Adipocyte (in vitro differentiated cells): Measurements from ENCODE around the gene SDCCAG8.

ENCODE experiments used
- DNase-seq: peaks from one replicate; pipeline ENCODE4 v3.0.0-alpha.2; 2015; ENCODE audit warnings: low read depth
- H3K27me3 ChIP-seq: replicated peaks from 2 replicates; pipeline ENCODE4 v1.7.0; 2013; ENCODE audit warnings: mild to moderate bottlenecking, low read length, moderate library complexity; ENCODE audit not compliant: control insufficient read depth, insufficient read depth
- H3K36me3 ChIP-seq: 2 replicates; pipeline ENCODE4 v1.7.0; 2013; ENCODE audit warnings: low read length, mild to moderate bottlenecking, moderate library complexity; ENCODE audit not compliant: control insufficient read depth, insufficient read depth, severe bottlenecking
- H3K4me1 ChIP-seq: 2 replicates; pipeline ENCODE4 v1.7.0; 2013; ENCODE audit warnings: mild to moderate bottlenecking, low read length, moderate library complexity; ENCODE audit not compliant: control insufficient read depth, insufficient read depth
- H3K4me3 ChIP-seq: 2 replicates; pipeline ENCODE4 v1.7.0; 2013; ENCODE audit warnings: mild to moderate bottlenecking, low read length, moderate library complexity
- H3K9ac ChIP-seq: 2 replicates; pipeline ENCODE4 v1.7.0; 2013; ENCODE audit warnings: mild to moderate bottlenecking, low read length, moderate library complexity
- H3K9me3 ChIP-seq: 2 replicates; pipeline ENCODE4 v1.7.0; 2013; ENCODE audit warnings: mild to moderate bottlenecking, low read length, moderate library complexity; ENCODE audit not compliant: control insufficient read depth

Gene SDCCAG8

DNA sequence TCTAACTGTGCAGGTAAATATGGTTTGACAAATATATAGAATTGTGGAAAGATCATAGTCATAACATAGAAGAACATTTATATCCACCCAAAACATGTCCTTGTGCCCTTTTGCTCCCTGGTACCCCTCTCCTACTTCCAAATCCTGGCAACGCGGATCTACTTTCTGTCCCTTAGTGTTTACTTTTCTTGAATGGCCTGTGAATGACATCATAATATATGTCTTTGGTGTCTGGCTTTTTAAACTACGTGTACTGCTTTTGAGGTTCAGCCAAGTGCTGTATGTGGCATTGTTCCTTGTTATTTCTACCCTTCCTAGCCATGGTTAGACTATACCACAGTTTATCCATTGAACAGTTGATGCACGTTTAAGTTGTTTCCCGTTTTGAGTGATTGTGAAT lies 155.6 kb downstream of the SDCCAG8 start:
- no peak overlapping the region for H3K9ac ChIP-seq
- no peaks in the 10 kb centered on the region for H3K27me3 ChIP-seq
- H3K36me3 ChIP-seq, result peaks cover 15% of the 10 kb centered on the region
- H3K4me1 ChIP-seq, result peaks cover 8% of the 10 kb centered on the region
- no peaks in the 10 kb centered on the region for H3K9me3 ChIP-seq
- no peak for DNase-seq
- no peak overlapping the region for H3K4me3 ChIP-seq

DNA sequence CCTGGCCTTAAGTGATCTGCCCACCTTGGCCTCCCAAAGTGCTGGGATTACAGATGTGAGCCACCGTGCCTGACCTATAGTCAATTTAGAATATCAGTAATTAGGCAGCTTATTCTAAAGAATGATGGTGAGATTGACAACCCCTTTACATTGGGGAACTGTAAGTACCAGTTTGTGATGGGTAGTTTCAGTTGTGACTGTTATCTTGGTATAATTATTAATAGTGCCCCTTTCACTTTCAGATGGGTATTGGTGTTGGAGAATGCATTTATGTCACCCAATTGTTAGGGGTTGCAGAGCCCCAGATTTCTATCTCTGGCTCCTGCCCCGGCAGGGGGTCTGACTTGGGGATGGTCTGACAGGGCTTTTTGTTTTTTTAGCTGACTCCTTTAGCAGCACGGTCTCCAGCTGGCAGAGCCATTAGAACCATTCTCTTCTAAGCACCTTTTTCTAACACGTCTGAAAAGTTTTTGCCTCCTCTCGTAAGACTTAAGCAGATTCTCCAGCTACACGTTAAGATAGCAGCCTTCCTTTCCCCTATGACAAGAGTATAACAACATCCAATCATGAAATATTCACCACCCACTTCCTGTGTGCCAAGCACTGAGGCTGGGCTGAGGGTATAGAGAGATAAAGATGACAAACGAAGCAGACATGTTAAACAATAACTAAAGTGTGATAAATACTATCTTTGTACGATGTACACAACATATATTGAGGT lies 157.8 kb downstream of the SDCCAG8 start:
- DNase-seq, result no peak
- Histone ChIP-seq H3K9ac (no peak overlapping the region), H3K9me3 (no peaks in the 10 kb centered on the region), H3K27me3 (no peaks in the 10 kb centered on the region), H3K4me3 (no peak overlapping the region), H3K36me3 (peaks cover 27% of the 10 kb centered on the region), H3K4me1 (no peaks in the 10 kb centered on the region)

DNA sequence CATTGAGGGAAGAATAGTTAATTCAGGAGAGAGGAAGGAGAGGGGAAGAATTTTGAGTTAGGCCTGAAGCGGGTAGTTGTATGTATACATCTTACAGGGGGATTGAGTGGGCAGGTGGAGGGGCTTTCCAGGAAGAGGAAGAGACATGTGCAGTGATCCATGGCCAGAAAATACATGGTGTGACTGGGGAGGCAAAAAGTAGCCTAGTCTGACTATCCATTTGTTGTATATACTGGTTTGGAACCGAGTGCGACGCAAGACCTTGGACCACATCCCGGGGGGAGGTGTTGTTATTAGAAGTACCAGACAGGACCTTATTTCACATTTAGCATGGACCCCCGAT lies 158.3 kb downstream of the SDCCAG8 start:
- no peaks in the 10 kb centered on the region for H3K27me3 ChIP-seq
- H3K9me3 ChIP-seq, result no peaks in the 10 kb centered on the region
- no peaks in the 10 kb centered on the region for H3K4me1 ChIP-seq
- H3K4me3 ChIP-seq, result no peak overlapping the region
- no peak for DNase-seq
- peaks cover 32% of the 10 kb centered on the region for H3K36me3 ChIP-seq
- no peak overlapping the region for H3K9ac ChIP-seq

DNA sequence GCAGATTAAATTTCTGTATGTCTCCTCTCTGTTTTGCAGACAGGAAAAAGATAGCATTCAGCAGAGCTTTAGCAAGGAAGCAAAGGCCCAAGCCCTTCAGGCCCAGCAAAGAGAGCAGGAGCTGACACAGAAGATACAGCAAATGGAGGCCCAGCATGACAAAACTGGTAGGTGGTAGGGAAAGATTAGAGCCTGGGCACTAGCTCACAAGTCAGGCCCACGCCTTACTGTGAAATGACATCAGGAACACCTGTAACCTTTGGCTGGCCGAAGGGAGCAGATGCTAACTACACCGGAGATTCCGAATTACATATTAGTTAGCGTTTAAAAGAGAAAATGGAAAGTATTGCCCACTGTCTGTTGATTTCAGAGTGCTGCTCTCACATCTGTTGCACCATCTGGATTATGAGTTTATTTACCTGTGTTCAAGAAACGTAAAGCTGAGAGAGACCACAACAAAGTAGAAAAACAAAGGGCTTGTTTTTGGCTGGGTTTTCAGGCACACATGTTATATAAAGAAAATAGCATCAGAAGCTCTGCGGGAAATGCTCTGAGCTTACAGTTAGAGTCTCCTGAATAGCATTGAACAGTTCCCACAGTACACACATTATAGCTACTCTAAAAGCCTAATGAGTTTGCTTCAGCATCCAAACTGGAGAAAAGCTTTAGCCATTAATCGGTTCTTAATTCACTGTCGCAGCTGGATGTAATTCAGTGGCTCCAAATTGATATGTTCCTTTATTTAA lies 160.0 kb downstream of the SDCCAG8 start:
- H3K9ac ChIP-seq, result no peak overlapping the region
- H3K4me3 ChIP-seq, result no peak overlapping the region
- peaks cover 30% of the 10 kb centered on the region for H3K36me3 ChIP-seq
- no peak for DNase-seq
- no peaks in the 10 kb centered on the region for H3K27me3 ChIP-seq
- peaks cover 1% of the 10 kb centered on the region for H3K4me1 ChIP-seq
- H3K9me3 ChIP-seq, result no peaks in the 10 kb centered on the region

DNA sequence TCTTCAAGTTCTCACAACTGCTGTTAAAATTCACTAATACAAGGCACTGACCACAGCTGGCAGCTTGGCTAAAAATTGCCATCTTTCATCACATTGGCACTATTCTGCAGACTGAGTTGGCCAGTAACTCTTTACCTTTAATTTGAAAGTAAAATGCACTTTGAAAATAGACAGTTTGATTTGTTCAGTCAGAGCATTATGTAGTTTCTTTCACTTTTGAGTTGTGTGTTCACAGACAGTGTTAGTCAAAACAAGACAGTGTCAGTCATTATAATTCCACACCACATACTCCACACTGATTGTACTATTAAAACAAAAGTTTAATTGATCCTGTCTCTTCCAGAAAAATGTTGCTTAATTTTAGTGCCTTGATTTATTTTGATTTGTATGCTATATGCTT lies 160.7 kb downstream of the SDCCAG8 start:
- no peaks in the 10 kb centered on the region for H3K27me3 ChIP-seq
- DNase-seq, result no peak

DNA sequence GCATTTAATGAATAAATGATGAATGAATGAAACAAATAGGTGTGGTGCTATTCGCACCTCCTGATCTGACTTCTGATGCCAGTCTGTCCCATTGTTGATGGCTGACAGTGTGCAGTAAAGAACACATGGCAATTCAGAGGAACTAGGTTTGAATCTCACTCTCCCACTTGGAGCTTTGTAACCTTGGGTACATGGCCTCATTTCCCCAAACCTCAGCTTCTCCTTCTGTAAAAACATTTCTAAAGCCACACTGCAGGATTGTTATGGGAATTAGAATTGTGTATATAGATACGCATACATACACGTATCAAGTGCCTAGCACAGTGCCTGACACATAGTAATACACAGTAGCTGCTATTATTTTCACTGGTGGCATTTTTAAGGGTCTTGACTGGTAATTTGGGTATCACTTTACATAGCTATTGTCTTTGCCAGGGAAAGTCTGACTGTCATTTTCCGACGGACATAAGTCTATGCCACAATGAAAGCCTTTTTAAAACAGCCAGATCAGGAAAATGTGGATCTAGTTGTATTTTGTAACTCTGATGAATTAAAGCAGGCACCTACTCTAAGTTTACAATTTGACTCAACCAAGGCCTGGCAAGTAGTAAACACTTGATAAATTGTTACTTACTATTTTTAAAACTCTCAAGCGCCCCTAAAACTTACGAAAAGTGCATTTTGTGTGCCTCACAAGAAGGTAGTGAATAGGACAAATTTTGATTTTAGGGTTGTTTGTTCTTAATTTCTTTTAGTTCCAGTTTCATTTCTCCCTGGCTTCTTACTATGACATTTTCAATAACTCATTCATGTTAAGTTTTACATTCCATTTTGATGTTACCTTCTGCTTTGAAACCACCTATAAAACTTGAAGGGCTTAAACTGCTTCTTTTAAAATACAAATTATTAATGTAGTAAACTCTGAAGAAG lies 164.4 kb downstream of the SDCCAG8 start:
- no peak for DNase-seq

More for the DNA sequence above, 160.7 kb downstream of the SDCCAG8 start:
- Histone ChIP-seq H3K9ac (no peak overlapping the region), H3K9me3 (no peaks in the 10 kb centered on the region), H3K36me3 (peaks cover 30% of the 10 kb centered on the region), H3K4me1 (peaks cover 8% of the 10 kb centered on the region), H3K4me3 (no peak overlapping the region)

DNA sequence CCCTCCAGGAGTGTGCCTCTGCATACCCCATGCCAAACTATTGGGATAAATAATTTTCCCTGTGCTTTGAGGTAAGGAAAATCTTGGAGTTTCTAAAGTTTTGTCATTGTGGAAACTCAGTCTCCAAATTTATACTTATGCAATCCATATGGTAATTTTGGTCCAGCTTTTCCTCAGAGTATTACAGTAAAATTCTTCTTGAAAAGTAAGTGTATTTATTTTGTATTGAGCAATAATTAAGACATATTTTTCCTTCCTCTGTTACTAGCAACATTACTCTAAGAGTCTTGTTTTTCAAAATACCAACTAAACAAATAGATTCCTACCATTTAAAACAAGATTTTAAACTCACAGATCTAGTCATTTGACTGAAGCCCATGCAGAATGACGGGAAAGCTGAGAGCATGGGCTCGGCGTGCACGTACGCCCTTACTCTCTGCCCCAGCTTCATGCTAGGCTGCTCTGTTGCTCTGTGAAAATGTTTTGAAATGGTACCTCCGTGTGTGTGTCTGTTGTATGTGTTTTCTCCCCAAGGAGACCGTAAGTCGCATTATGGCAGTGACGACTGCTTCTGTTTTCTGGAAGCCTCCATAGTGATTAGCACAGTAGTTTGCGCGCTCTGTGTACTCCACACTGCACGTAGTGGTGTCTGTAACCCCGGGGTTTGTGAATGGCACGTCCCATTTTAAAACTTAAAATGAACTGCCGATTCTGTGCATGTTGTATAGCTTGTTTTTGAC lies 165.3 kb downstream of the SDCCAG8 start:
- H3K27me3 ChIP-seq, result no peaks in the 10 kb centered on the region
- peak; percentile 31 for DNase-seq
- peaks cover 22% of the 10 kb centered on the region for H3K36me3 ChIP-seq
- peak overlapping the region; percentile 70 for H3K4me3 ChIP-seq
- no peaks in the 10 kb centered on the region for H3K9me3 ChIP-seq
- H3K4me1 ChIP-seq, result peaks cover 16% of the 10 kb centered on the region
- peak overlapping the region; percentile 37 for H3K9ac ChIP-seq

More for the DNA sequence above, 164.4 kb downstream of the SDCCAG8 start:
- no peak overlapping the region for H3K9ac ChIP-seq
- peaks cover 30% of the 10 kb centered on the region for H3K36me3 ChIP-seq
- no peak overlapping the region for H3K4me3 ChIP-seq
- H3K27me3 ChIP-seq, result no peaks in the 10 kb centered on the region
- H3K9me3 ChIP-seq, result no peaks in the 10 kb centered on the region
- peaks cover 16% of the 10 kb centered on the region for H3K4me1 ChIP-seq

DNA sequence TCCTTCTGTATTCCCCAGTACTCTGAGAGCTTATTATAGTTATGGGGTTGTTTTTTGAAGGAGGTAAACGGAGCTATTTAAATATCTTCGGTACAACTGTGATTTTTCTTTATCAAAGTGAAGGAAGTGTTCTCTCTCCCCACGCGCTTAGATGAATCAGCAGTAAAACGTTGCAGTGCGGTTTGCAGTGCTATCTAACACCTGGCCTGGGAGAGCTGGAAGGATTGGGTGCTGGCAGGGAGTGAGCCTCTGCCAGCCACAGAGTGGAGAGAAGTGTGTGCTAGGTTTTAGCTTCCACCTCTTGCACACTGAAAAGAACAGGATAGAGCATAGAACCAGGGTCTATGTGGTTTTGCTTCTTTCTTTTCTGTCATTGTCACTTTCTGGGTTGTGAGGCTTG lies 165.9 kb downstream of the SDCCAG8 start:
- peaks cover 25% of the 10 kb centered on the region for H3K36me3 ChIP-seq
- DNase-seq, result peak; percentile 56
- peaks cover 16% of the 10 kb centered on the region for H3K4me1 ChIP-seq
- H3K9ac ChIP-seq, result peak overlapping the region; percentile 37
- no peaks in the 10 kb centered on the region for H3K9me3 ChIP-seq
- no peaks in the 10 kb centered on the region for H3K27me3 ChIP-seq
- H3K4me3 ChIP-seq, result peak overlapping the region; percentile 70

DNA sequence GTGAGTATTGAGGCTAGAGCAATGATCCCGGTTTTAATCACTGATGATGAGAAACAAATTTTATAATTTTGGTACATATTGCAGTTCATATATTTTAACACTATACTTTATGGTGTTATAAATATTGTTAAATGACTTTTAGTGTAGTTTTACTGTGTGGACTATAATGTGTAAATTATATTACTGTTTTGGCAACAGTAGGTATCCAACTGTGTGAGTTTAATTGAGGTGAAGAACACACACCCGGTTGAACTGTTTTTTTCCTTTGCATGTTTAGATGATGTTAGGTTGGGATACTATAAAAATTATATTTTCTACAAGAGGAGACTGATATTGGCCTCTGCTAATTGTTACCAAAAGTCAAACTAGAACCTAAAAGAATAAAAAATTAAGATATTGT lies 166.5 kb downstream of the SDCCAG8 start:
- no peak overlapping the region for H3K4me3 ChIP-seq
- H3K27me3 ChIP-seq, result no peaks in the 10 kb centered on the region
- H3K9me3 ChIP-seq, result no peaks in the 10 kb centered on the region

DNA sequence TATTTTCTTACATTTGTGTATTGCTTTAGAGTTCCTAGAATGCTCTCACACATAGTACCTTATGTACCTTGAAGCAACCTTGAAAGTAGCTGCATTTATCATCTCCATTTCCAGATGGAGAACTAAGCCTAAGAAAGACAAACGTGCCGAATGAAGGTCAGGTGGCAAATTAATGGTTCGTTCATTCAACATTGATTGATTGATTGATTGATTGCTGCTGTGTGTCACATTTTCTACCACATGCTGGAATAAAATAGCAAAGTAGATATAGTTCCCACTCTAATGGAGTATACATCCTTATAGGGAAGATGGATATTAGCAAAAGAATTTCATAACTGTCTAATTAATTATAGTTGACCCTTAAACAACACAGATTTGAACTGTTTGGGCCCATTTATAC lies 172.2 kb downstream of the SDCCAG8 start:
- H3K9me3 ChIP-seq, result no peaks in the 10 kb centered on the region
- no peaks in the 10 kb centered on the region for H3K4me1 ChIP-seq
- no peak for DNase-seq
- no peak overlapping the region for H3K4me3 ChIP-seq
- peaks cover 29% of the 10 kb centered on the region for H3K36me3 ChIP-seq
- H3K27me3 ChIP-seq, result no peaks in the 10 kb centered on the region
- H3K9ac ChIP-seq, result no peak overlapping the region

More for the DNA sequence above, 166.5 kb downstream of the SDCCAG8 start:
- H3K9ac ChIP-seq, result no peak overlapping the region
- H3K4me1 ChIP-seq, result peaks cover 16% of the 10 kb centered on the region
- H3K36me3 ChIP-seq, result peaks cover 25% of the 10 kb centered on the region
- DNase-seq, result no peak
